Activated effector memory CD4-positive, alpha-beta T cell treated with Interleukin-2 at 50 U/mL for 16 hours (primary cell): ENCODE measurements around the gene VTI1B.

Experiments
- DNase-seq: peaks from one replicate; pipeline ENCODE4 v3.0.0-alpha.2; 2020

Gene VTI1B

GRCh38 chr14:67675219-67675582 is 769 bp upstream of the VTI1B start:
- DNase-seq = no peak

- peak; percentile 33 for DNase-seq
These were observed 323 bp downstream of the VTI1B start for GRCh38 chr14:67674139-67674479.

GRCh38 chr14:67673451-67673850 is 981 bp downstream of the VTI1B start:
- DNase-seq = no peak

GRCh38 chr14:67668559-67668958 is 5.9 kb downstream of the VTI1B start:
- DNase-seq = no peak

- DNase-seq = no peak
These were observed 7.5 kb downstream of the VTI1B start for GRCh38 chr14:67666750-67667449.

GRCh38 chr14:67665868-67666267 is 8.6 kb downstream of the VTI1B start:
- DNase-seq = no peak

GRCh38 chr14:67663633-67664032 is 10.8 kb downstream of the VTI1B start:
- no peak for DNase-seq

- no peak for DNase-seq
These were observed 20.7 kb downstream of the VTI1B start for GRCh38 chr14:67653651-67654280.

- DNase-seq = no peak
These were observed 22.2 kb downstream of the VTI1B start for GRCh38 chr14:67652189-67652588.

GRCh38 chr14:67650694-67651093 is 23.7 kb downstream of the VTI1B start:
- DNase-seq = no peak

GRCh38 chr14:67650151-67650550 is 24.3 kb downstream of the VTI1B start:
- no peak for DNase-seq

GRCh38 chr14:67646131-67646530 is 28.3 kb downstream of the VTI1B start:
- no peak for DNase-seq

GRCh38 chr14:67645414-67645813 is 29.0 kb downstream of the VTI1B start:
- no peak for DNase-seq

GRCh38 chr14:67644428-67644827 is 30.0 kb downstream of the VTI1B start:
- no peak for DNase-seq

GRCh38 chr14:67643713-67644112 is 30.7 kb downstream of the VTI1B start:
- DNase-seq = no peak

- no peak for DNase-seq
These were observed 32.3 kb downstream of the VTI1B start for GRCh38 chr14:67641902-67642749.

GRCh38 chr14:67641480-67641879 is 33.0 kb downstream of the VTI1B start:
- no peak for DNase-seq

GRCh38 chr14:67638642-67639041 is 35.8 kb downstream of the VTI1B start:
- no peak for DNase-seq

GRCh38 chr14:67636361-67636919 is 38.0 kb downstream of the VTI1B start:
- DNase-seq = no peak

- DNase-seq = no peak
These were observed 40.8 kb downstream of the VTI1B start for GRCh38 chr14:67633451-67634147.

- no peak for DNase-seq
These were observed 43.5 kb downstream of the VTI1B start for GRCh38 chr14:67630938-67631337.

GRCh38 chr14:67630186-67630585 is 44.2 kb downstream of the VTI1B start:
- no peak for DNase-seq

GRCh38 chr14:67627519-67627918 is 46.9 kb downstream of the VTI1B start:
- DNase-seq = no peak
